Ishikawa (cell line): Measurements from ENCODE around the gene LCN2.

Experiments
- CEBPB ChIP-seq: IDR thresholded peaks from 2 replicates; pipeline ENCODE4 v1.6.1; 2012
- CREB1 ChIP-seq: IDR thresholded peaks from 2 replicates; pipeline ENCODE4 v1.6.1; 2012; ENCODE audit warnings: low read depth
- EGR1 ChIP-seq: IDR thresholded peaks from 2 replicates; pipeline ENCODE4 v1.6.1; 2012
- EP300 ChIP-seq: IDR thresholded peaks from 2 replicates; pipeline ENCODE4 v1.6.1; 2012; ENCODE audit warnings: borderline replicate concordance
- FOXM1 ChIP-seq: IDR thresholded peaks from 2 replicates; pipeline ENCODE4 v1.6.1; 2012; ENCODE audit warnings: low read depth, borderline replicate concordance
- MAX ChIP-seq: IDR thresholded peaks from 2 replicates; pipeline ENCODE4 v1.6.1; 2012
- NFIC ChIP-seq: IDR thresholded peaks from 2 replicates; pipeline ENCODE4 v1.6.1; 2012
- RAD21 ChIP-seq: IDR thresholded peaks from 2 replicates; pipeline ENCODE4 v1.6.1; 2012; ENCODE audit warnings: low read depth
- REST ChIP-seq: IDR thresholded peaks from 2 replicates; pipeline ENCODE4 v1.6.1; 2012; ENCODE audit warnings: low read depth, mild to moderate bottlenecking
- TAF1 ChIP-seq: IDR thresholded peaks from 2 replicates; pipeline ENCODE4 v1.6.1; 2012; ENCODE audit warnings: low read depth, mild to moderate bottlenecking
- TCF12 ChIP-seq: IDR thresholded peaks from 2 replicates; pipeline ENCODE4 v1.6.1; 2012; ENCODE audit warnings: low read depth
- TEAD4 ChIP-seq: IDR thresholded peaks from 2 replicates; pipeline ENCODE4 v1.6.1; 2012
- USF1 ChIP-seq: IDR thresholded peaks from 2 replicates; pipeline ENCODE4 v1.6.1; 2012
- YY1 ChIP-seq: IDR thresholded peaks from 2 replicates; pipeline ENCODE4 v1.6.1; 2012; ENCODE audit warnings: low read depth
- ZBTB7A ChIP-seq: IDR thresholded peaks from 2 replicates; pipeline ENCODE4 v1.6.1; 2012; ENCODE audit warnings: low read depth

LCN2 gene

GRCh38 chr9:128107468-128108268 lies 41.6 kb upstream of the LCN2 start:
- TF ChIP-seq RAD21 (no peak), REST (no peak), USF1 (0 out of 2 replicates have a peak, but pooled peaks have one; percentile 12), YY1 (no peak)

GRCh38 chr9:128108269-128109049 lies 40.8 kb upstream of the LCN2 start:
- TF ChIP-seq CEBPB (no peak), TCF12 (no peak), MAX (no peak), TAF1 (no peak), EGR1 (no peak), REST (no peak), EP300 (no peak), TEAD4 (no peak), ZBTB7A (no peak), RAD21 (no peak), USF1 (no peak), NFIC (no peak), FOXM1 (no peak)

GRCh38 chr9:128109050-128109709 lies 40.1 kb upstream of the LCN2 start:
- TF ChIP-seq REST (no peak), TAF1 (no peak), USF1 (no peak), TCF12 (no peak)

DNA sequence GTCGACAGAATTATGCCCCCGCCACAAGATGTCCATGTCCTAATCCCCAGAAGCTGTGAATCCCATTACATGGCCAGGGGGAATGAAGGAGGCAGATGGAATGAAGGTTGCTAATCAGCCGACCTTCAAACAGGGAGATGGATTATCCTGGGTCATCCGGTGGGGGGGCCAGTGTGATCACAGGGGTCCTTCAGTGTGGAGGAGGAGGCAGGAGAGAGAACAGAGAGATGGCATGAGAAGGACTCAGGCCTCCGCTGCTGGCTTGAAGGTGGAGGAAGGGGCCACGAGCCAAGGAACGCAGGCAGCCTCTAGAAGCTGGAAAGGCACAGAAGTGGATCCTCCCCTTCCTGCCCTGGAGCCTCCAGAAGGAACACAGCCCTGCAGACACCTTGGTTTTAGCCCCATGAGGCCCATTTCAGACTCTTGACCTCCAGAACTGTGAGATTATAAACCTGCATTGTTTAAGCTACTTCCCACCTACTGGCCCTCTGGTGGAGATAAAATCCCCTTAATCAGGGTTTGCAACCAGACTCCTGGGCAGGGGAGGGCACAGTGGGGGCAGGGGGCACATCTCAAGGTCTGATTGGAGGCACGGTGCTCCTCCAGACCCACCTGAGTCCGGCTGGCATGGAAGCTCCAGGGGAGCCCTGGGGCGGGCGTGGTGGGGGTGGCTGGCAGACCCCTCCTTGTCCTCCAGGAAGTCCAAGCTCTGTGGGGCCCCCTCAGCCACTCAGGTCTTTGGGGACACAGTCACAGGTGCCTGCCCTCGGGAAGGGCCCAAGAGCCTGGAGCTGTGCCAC lies 35.5 kb upstream of the LCN2 start:
- no peak for TF ChIP-seq ZBTB7A
- no peak for TF ChIP-seq EGR1
- TF ChIP-seq MAX, result no peak
- no peak for TF ChIP-seq EP300
- TF ChIP-seq RAD21, result no peak
- TF ChIP-seq USF1, result no peak
- TF ChIP-seq TCF12, result no peak
- no peak for TF ChIP-seq CREB1
- no peak for TF ChIP-seq YY1
- no peak for TF ChIP-seq REST
- no peak for TF ChIP-seq FOXM1
- no peak for TF ChIP-seq CEBPB
- no peak for TF ChIP-seq NFIC
- TF ChIP-seq TAF1, result no peak
